ENCODE results near the gene AZIN2.

The AZIN2 gene

DNA sequence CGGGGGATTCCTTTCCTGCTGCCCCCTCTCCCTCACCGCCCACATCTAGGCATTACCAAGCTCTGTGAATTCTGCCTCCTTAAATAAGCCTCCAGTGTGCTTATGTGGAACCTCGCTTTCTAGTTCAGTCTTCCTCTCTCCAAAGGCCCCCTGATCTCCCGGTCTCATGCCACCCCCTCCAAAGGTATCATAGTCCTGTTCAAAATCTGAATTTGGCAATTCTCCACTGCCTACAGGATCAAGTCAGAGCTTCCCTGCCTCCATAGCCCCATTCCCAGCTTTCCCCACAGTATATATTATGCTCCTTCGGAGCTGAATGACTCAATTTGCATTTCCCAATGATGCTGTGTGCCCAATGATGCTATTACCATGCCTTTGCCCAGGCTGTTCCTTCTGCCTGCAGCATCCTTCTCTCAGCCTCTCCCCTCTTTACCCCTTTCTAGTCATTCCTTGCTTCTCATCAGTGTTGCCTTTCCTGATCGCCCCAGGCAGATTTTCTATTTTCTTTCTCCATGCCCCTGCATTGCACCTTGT, 1.7 kb downstream of the AZIN2 start:
- no peak for DNase-seq (ENCODE audit: extremely low spot score)
- CTCF ChIA-PET: interaction anchor here (1.0 kb wide), 1 partner anchor 149 kb away, joined by 4 read pairs; no protein-coding TSS in a partner anchor
- POLR2A ChIA-PET: interaction anchor here (0.6 to 1.3 kb wide), 2 partner anchors 118 to 149 kb away, joined by 3 to 4 read pairs; partner anchors contain the start of gene RNF19B
- no peak for TF ChIP-seq LEF1 (IDR thresholded peaks at IDR 0.05; ENCODE audit: borderline replicate concordance)
- TF ChIP-seq SUZ12 (IDR thresholded peaks at IDR 0.05): no peak
- TF ChIP-seq FOXM1 (IDR thresholded peaks at IDR 0.05; ENCODE audit: borderline replicate concordance): no peak
- TF ChIP-seq HDGF (IDR thresholded peaks at IDR 0.05; ENCODE audit: borderline replicate concordance): no peak
- no peak for TF ChIP-seq L3MBTL2 (conservative IDR thresholded peaks at IDR 0.05)
- no peak for TF ChIP-seq FOXA1 (IDR thresholded peaks at IDR 0.05)
- no peak for TF ChIP-seq ARNT (IDR thresholded peaks at IDR 0.05)
- no peak for TF ChIP-seq SP1 (IDR thresholded peaks at IDR 0.05)
- no peak for TF ChIP-seq BHLHE40 (IDR thresholded peaks at IDR 0.05; ENCODE audit: borderline replicate concordance)
- no peak for TF ChIP-seq CTBP1 (IDR thresholded peaks at IDR 0.05; ENCODE audit: borderline replicate concordance)
- TF ChIP-seq NFRKB (IDR thresholded peaks at IDR 0.05): no peak
- TF ChIP-seq FOXK2 (IDR thresholded peaks at IDR 0.05): no peak
- TF ChIP-seq ZNF384 (IDR thresholded peaks at IDR 0.05): no peak
- TF ChIP-seq, protein P1, sequence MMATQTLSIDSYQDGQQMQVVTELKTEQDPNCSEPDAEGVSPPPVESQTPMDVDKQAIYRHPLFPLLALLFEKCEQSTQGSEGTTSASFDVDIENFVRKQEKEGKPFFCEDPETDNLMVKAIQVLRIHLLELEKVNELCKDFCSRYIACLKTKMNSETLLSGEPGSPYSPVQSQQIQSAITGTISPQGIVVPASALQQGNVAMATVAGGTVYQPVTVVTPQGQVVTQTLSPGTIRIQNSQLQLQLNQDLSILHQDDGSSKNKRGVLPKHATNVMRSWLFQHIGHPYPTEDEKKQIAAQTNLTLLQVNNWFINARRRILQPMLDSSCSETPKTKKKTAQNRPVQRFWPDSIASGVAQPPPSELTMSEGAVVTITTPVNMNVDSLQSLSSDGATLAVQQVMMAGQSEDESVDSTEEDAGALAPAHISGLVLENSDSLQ (IDR thresholded peaks at IDR 0.05): no peak
- TF ChIP-seq ELF4 (IDR thresholded peaks at IDR 0.05): no peak
- TF ChIP-seq TARDBP (IDR thresholded peaks at IDR 0.05): no peak

DNA sequence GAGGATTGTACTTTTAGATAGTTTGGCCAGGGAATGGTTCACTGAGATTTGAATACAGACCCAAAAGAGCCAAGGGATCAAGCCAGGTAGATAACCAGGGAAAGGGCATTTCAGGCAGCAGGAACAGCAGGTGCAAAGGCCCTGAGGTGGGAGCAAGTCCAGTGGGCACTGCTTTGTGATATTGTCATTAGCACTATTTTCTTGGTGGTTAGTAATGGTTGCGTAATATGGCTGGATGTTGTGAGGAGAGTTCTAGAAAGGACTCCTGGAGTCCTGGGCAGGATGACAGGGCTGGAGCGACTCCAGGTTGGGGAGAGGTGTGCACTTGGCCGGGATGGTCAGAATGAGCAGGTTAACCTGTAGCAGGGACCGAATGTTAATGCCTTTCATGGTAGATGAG, 4.4 kb downstream of the AZIN2 start:
- CTCF ChIA-PET: interaction anchor here (0.7 to 2.4 kb wide), 3 partner anchors 10 to 199 kb away, joined by 3 to 19 read pairs (median 7); no protein-coding TSS in a partner anchor
- POLR2A ChIA-PET: no interaction called here
- TF ChIP-seq TARDBP (IDR thresholded peaks at IDR 0.05) (no peak), ARNT (IDR thresholded peaks at IDR 0.05) (no peak), LEF1 (IDR thresholded peaks at IDR 0.05; ENCODE audit: borderline replicate concordance) (no peak), HDGF (IDR thresholded peaks at IDR 0.05; ENCODE audit: borderline replicate concordance) (no peak)
- TF ChIP-seq, protein P1 (IDR thresholded peaks at IDR 0.05): no peak
- no peak for DNase-seq (ENCODE audit: extremely low spot score)

DNA sequence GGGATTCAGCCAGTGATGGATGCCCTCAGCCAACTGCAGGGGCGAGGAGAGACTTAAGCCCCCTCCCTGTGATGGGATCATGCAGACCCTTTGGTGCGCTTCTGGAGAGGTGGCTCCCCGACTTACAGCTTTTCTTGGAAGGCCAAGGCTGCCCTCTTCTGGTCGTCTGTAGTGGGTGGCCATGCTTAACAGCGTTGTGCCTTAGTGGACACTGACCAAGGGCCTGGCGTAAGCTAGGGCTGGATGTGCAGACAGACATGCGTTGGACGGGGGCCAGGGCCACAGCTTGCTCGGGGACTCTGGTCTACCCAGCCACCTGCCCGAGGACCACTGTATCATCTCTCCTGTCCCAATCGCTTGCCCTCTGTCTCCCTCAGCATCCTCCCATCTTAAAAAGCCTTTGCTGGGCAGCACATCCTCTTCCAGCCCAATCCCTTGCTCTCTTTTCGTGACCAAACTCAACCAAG, 5.5 kb downstream of the AZIN2 start:
- TF ChIP-seq ZNF384 (IDR thresholded peaks at IDR 0.05): no peak
- TF ChIP-seq NFRKB (IDR thresholded peaks at IDR 0.05): no peak
- TF ChIP-seq ARNT (IDR thresholded peaks at IDR 0.05): no peak
- TF ChIP-seq, protein P1 (IDR thresholded peaks at IDR 0.05): no peak
- no peak for TF ChIP-seq L3MBTL2 (conservative IDR thresholded peaks at IDR 0.05)
- no peak for TF ChIP-seq FOXK2 (IDR thresholded peaks at IDR 0.05)
- TF ChIP-seq CTBP1 (IDR thresholded peaks at IDR 0.05; ENCODE audit: borderline replicate concordance): no peak
- TF ChIP-seq FOXM1 (IDR thresholded peaks at IDR 0.05; ENCODE audit: borderline replicate concordance): no peak
- TF ChIP-seq FOXA1 (IDR thresholded peaks at IDR 0.05): no peak
- no peak for TF ChIP-seq HDGF (IDR thresholded peaks at IDR 0.05; ENCODE audit: borderline replicate concordance)
- no peak for TF ChIP-seq SP1 (IDR thresholded peaks at IDR 0.05)
- TF ChIP-seq ELF4 (IDR thresholded peaks at IDR 0.05): no peak
- no peak for TF ChIP-seq BHLHE40 (IDR thresholded peaks at IDR 0.05; ENCODE audit: borderline replicate concordance)
- no peak for TF ChIP-seq LEF1 (IDR thresholded peaks at IDR 0.05; ENCODE audit: borderline replicate concordance)
- ChIA-PET CTCF (interaction anchor here (0.6 to 2.4 kb wide), 10 partner anchors 9 to 385 kb away, joined by 3 to 19 read pairs (median 4); no protein-coding TSS in a partner anchor), POLR2A (no interaction called here)
- peak; percentile 74 for DNase-seq (ENCODE audit: extremely low spot score)

DNA sequence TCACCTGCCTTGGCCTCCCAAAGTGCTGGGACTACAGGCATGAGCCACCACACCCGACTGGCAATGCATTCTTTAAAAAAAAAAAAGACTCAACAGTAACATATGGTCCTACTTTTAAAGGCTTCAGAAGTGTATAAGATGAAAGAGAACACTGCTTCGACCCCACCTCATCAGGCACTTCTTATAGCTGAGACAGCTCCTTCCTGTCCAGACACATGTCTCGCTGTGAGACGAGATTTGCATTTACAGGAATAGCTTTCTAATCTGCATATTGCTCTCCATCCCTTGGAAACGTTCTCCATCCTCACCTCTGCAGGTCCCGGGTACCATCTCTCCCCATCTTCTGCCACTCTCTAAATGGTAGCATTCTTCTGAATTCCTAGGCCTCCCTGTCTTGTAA, 6.7 kb downstream of the AZIN2 start:
- no peak for DNase-seq (ENCODE audit: extremely low spot score)
- POLR2A ChIA-PET: no interaction called here
- TF ChIP-seq FOXK2 (IDR thresholded peaks at IDR 0.05) (no peak), SUZ12 (IDR thresholded peaks at IDR 0.05) (no peak)
- CTCF ChIA-PET: interaction anchor here (2.4 kb wide), 1 partner anchor 8 kb away, joined by 19 read pairs; no protein-coding TSS in a partner anchor

DNA sequence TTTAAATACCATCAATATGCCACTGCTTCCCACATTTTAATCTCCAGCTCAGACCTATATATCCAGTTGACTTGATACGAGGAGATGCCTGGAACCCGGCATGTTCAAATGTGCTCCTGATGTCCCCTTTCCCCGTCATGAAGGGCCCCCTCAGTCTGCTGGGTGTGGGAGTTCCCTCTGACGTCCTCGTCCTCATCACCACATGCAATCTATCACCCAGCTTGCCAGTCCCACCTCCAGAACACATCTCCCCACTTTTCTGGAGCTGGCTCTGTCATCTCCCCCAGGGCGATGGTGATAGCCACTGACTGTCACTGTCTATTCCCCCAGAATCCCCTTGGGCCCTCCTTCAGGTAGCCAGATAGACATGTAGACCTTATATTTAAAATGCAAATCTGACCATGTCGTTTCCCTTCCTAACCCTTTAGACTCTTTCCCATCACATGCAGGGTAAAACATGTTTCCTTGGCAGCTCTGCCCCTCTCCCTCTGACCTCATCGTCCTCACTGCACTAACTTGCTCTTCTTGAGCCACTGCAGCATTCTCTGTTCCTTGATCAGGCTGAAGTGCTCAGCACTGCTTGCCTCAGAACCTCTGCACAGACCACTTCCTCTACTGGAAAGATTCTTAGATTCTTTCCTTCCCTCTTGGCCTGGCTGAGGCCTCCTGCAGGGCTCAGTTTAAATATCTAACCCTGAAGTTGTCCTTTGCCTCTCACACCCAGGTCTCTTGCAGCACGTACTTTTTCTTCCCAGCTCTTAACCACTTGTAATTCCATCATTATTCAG, 7.4 kb downstream of the AZIN2 start:
- ChIA-PET POLR2A (no interaction called here), CTCF (interaction anchor here (1.2 kb wide), 1 partner anchor 216 kb away, joined by 5 read pairs; no protein-coding TSS in a partner anchor)
- no peak for DNase-seq (ENCODE audit: extremely low spot score)
- no peak for TF ChIP-seq ZNF384 (IDR thresholded peaks at IDR 0.05)
- TF ChIP-seq ARNT (IDR thresholded peaks at IDR 0.05): no peak
- no peak for TF ChIP-seq LEF1 (IDR thresholded peaks at IDR 0.05; ENCODE audit: borderline replicate concordance)
- TF ChIP-seq SP1 (IDR thresholded peaks at IDR 0.05): no peak
- no peak for TF ChIP-seq TARDBP (IDR thresholded peaks at IDR 0.05)
- TF ChIP-seq HDGF (IDR thresholded peaks at IDR 0.05; ENCODE audit: borderline replicate concordance): no peak
- no peak for TF ChIP-seq NFRKB (IDR thresholded peaks at IDR 0.05)
- no peak for TF ChIP-seq BHLHE40 (IDR thresholded peaks at IDR 0.05; ENCODE audit: borderline replicate concordance)
- no peak for TF ChIP-seq FOXA1 (IDR thresholded peaks at IDR 0.05)
- TF ChIP-seq FOXK2 (IDR thresholded peaks at IDR 0.05): no peak
- no peak for TF ChIP-seq FOXM1 (IDR thresholded peaks at IDR 0.05; ENCODE audit: borderline replicate concordance)
- no peak for TF ChIP-seq ELF4 (IDR thresholded peaks at IDR 0.05)
- no peak for TF ChIP-seq CTBP1 (IDR thresholded peaks at IDR 0.05; ENCODE audit: borderline replicate concordance)
- no peak for TF ChIP-seq SUZ12 (IDR thresholded peaks at IDR 0.05)
- TF ChIP-seq, protein P1 (IDR thresholded peaks at IDR 0.05): no peak
- no peak for TF ChIP-seq L3MBTL2 (conservative IDR thresholded peaks at IDR 0.05)
